Trophoblast cell (in vitro differentiated cells and primary cell): Measurements from ENCODE around the gene KCMF1.

Experiments used
- DNase-seq, 2 donors: peaks; one replicate each; pipeline ENCODE4 v3.0.0-alpha.2; 2016
- H2AFZ ChIP-seq: 2 replicates; pipeline ENCODE4 v1.6.1; 2013; ENCODE audit warnings: low read length, moderate library complexity, mild to moderate bottlenecking; ENCODE audit not compliant: insufficient read depth, poor library complexity
- H2AK5ac ChIP-seq: 2 replicates; pipeline ENCODE4 v1.6.1; 2013; ENCODE audit warnings: mild to moderate bottlenecking, low read length
- H2BK120ac ChIP-seq: 2 replicates; pipeline ENCODE4 v1.6.1; 2013; ENCODE audit warnings: low read length, mild to moderate bottlenecking, moderate library complexity; ENCODE audit not compliant: insufficient read depth, poor library complexity
- H2BK12ac ChIP-seq: 2 replicates; pipeline ENCODE4 v1.6.1; 2013; ENCODE audit warnings: mild to moderate bottlenecking, low read length, moderate library complexity
- H2BK5ac ChIP-seq: 2 replicates; pipeline ENCODE4 v1.6.1; 2013; ENCODE audit warnings: low read length, low read depth, moderate library complexity, mild to moderate bottlenecking; ENCODE audit not compliant: poor library complexity
- H3K14ac ChIP-seq: 2 replicates; pipeline ENCODE4 v1.6.1; 2013; ENCODE audit warnings: mild to moderate bottlenecking, low read length
- H3K18ac ChIP-seq: 2 replicates; pipeline ENCODE4 v1.6.1; 2013; ENCODE audit warnings: mild to moderate bottlenecking, low read length
- H3K23ac ChIP-seq: 2 replicates; pipeline ENCODE4 v1.6.1; 2013; ENCODE audit warnings: low read length
- H3K27ac ChIP-seq: 2 replicates; pipeline ENCODE4 v1.5.1; 2013; ENCODE audit warnings: low read depth, mild to moderate bottlenecking, inconsistent platforms, low read length, moderate library complexity
- H3K27me3 ChIP-seq: 2 replicates; pipeline ENCODE4 v1.6.1; 2013; ENCODE audit warnings: inconsistent platforms, mild to moderate bottlenecking, low read length, moderate library complexity; ENCODE audit not compliant: insufficient read depth
- H3K36me3 ChIP-seq, 2 experiments: 1 replicate in 1 of 2; 2 replicates in 1 of 2; pipeline ENCODE4 v1.6.1; 2013; ENCODE audit warnings: low read length in 2 of 2, mild to moderate bottlenecking in 2 of 2, moderate library complexity in 1 of 2; ENCODE audit not compliant: insufficient read depth in 2 of 2, control insufficient read depth in 1 of 2
- H3K4ac ChIP-seq: 2 replicates; pipeline ENCODE4 v1.6.1; 2013; ENCODE audit warnings: low read depth, mild to moderate bottlenecking, low read length, moderate library complexity
- H3K4me1 ChIP-seq, 2 experiments: 1 replicate in 1 of 2; 2 replicates in 1 of 2; pipeline ENCODE4 v1.6.1; 2013; ENCODE audit warnings: low read length in 2 of 2, mild to moderate bottlenecking in 2 of 2, moderate library complexity in 1 of 2; ENCODE audit not compliant: insufficient read depth in 2 of 2, control insufficient read depth in 1 of 2
- H3K4me2 ChIP-seq: 2 replicates; pipeline ENCODE4 v1.6.1; 2013; ENCODE audit warnings: inconsistent platforms, mild to moderate bottlenecking, low read length, moderate library complexity
- H3K4me3 ChIP-seq: 2 replicates; pipeline ENCODE4 v1.5.1; 2013; ENCODE audit warnings: mild to moderate bottlenecking, low read depth, low read length, inconsistent platforms
- H3K79me1 ChIP-seq: one replicate; pipeline ENCODE4 v1.6.1; 2013; ENCODE audit warnings: low read length
- H3K79me2 ChIP-seq: 2 replicates; pipeline ENCODE4 v1.6.1; 2013; ENCODE audit warnings: low read length, mild to moderate bottlenecking; ENCODE audit not compliant: control insufficient read depth, insufficient read depth, poor library complexity
- H3K9ac ChIP-seq: 2 replicates; pipeline ENCODE4 v1.6.1; 2013; ENCODE audit warnings: mild to moderate bottlenecking, low read length
- H3K9me3 ChIP-seq: 2 replicates; pipeline ENCODE4 v1.6.1; 2013; ENCODE audit warnings: low read depth, mild to moderate bottlenecking, control low read depth, inconsistent platforms, low read length; ENCODE audit not compliant: insufficient read depth
- H4K12ac ChIP-seq: 2 replicates; pipeline ENCODE4 v1.6.1; 2013; ENCODE audit warnings: low read depth, mild to moderate bottlenecking, low read length, moderate library complexity
- H4K8ac ChIP-seq: 2 replicates; pipeline ENCODE4 v1.6.1; 2013; ENCODE audit warnings: low read depth, mild to moderate bottlenecking, low read length, moderate library complexity
- H4K91ac ChIP-seq: one replicate; pipeline ENCODE4 v1.6.1; 2013; ENCODE audit warnings: low read depth, mild to moderate bottlenecking, low read length, moderate library complexity
- WGBS: extraction: QIAGEN DNeasy Blood & Tissue Kit; methylation state at CpG from one replicate; pipeline ENCODE4 v1.1.7; 2013; ENCODE audit warnings: missing lambda C conversion rate; ENCODE audit not compliant: insufficient read length, insufficient coverage; ENCODE audit errors: extremely low coverage; 5-methylcytosine and 5-hydroxymethylcytosine counted together

The KCMF1 gene

GRCh38 chr2:84957771-84958134, 13.2 kb upstream of the KCMF1 start:
- H2BK12ac ChIP-seq: no peak overlapping the region
- no peak overlapping the region for H2AK5ac ChIP-seq
- no peak overlapping the region for H2AFZ ChIP-seq
- H3K9ac ChIP-seq: no peak overlapping the region
- H2BK120ac ChIP-seq: peak overlapping the region; percentile 46
- H3K23ac ChIP-seq: no peak overlapping the region
- H3K18ac ChIP-seq: no peak overlapping the region
- no peak overlapping the region for H3K4ac ChIP-seq
- peak overlapping the region; percentile 69 for H2BK5ac ChIP-seq
- H3K27ac ChIP-seq: peak overlapping the region; percentile 77
- H3K4me1 ChIP-seq: peaks cover 12 to 20% of the 10 kb centered on the region in 2 experiments
- no peaks in the 10 kb centered on the region for H3K27me3 ChIP-seq
- H3K4me2 ChIP-seq: peak overlapping the region; percentile 46
- H3K36me3 ChIP-seq: no peaks in the 10 kb centered on the region
- no peak overlapping the region for H3K4me3 ChIP-seq
- H3K79me2 ChIP-seq: no peaks in the 10 kb centered on the region
- H4K91ac ChIP-seq: no peak overlapping the region
- H4K12ac ChIP-seq: no peak overlapping the region
- no peak for DNase-seq
- H3K14ac ChIP-seq: no peak overlapping the region
- H3K9me3 ChIP-seq: no peaks in the 10 kb centered on the region
- peaks cover 3% of the 10 kb centered on the region for H3K79me1 ChIP-seq
- H4K8ac ChIP-seq: no peak overlapping the region

GRCh38 chr2:84958135-84959059, 12.6 kb upstream of the KCMF1 start:
- Histone ChIP-seq H2BK120ac (no peak overlapping the region), H2AK5ac (no peak overlapping the region), H3K9ac (no peak overlapping the region), H3K14ac (no peak overlapping the region), H2BK12ac (peak overlapping the region; percentile 74), H3K27ac (peak overlapping the region; percentile 83), H4K12ac (no peak overlapping the region), H4K8ac (no peak overlapping the region), H3K4me1 (peaks cover 12 to 20% of the 10 kb centered on the region in 2 experiments), H3K4me2 (peak overlapping the region; percentile 46), H3K23ac (no peak overlapping the region), H3K9me3 (no peaks in the 10 kb centered on the region), H2AFZ (no peak overlapping the region), H3K27me3 (no peaks in the 10 kb centered on the region), H4K91ac (no peak overlapping the region), H3K4ac (no peak overlapping the region), H2BK5ac (peak overlapping the region; percentile 66), H3K4me3 (no peak overlapping the region), H3K79me1 (peaks cover 3% of the 10 kb centered on the region), H3K79me2 (no peaks in the 10 kb centered on the region), H3K18ac (no peak overlapping the region), H3K36me3 (no peaks in the 10 kb centered on the region)
- no CpG with 5 or more reads among the region's 12 CpGs for WGBS
- DNase-seq: peak; percentile 93 to 95

GRCh38 chr2:84959095-84959565, 11.8 kb upstream of the KCMF1 start:
- Histone ChIP-seq H3K79me1 (peaks cover 3% of the 10 kb centered on the region), H3K4me3 (no peak overlapping the region), H4K91ac (no peak overlapping the region), H3K36me3 (no peaks in the 10 kb centered on the region), H3K14ac (peak overlapping the region; percentile 8), H3K23ac (no peak overlapping the region), H3K4me2 (no peak overlapping the region), H2AK5ac (no peak overlapping the region), H2AFZ (no peak overlapping the region), H3K18ac (no peak overlapping the region), H3K9me3 (no peaks in the 10 kb centered on the region), H2BK120ac (no peak overlapping the region), H3K27me3 (no peaks in the 10 kb centered on the region), H3K4me1 (peaks cover 12 to 20% of the 10 kb centered on the region in 2 experiments), H3K27ac (peak overlapping the region; percentile 83), H3K4ac (no peak overlapping the region), H2BK12ac (peak overlapping the region; percentile 74), H2BK5ac (peak overlapping the region; percentile 66), H4K8ac (no peak overlapping the region), H4K12ac (no peak overlapping the region), H3K9ac (no peak overlapping the region), H3K79me2 (no peaks in the 10 kb centered on the region)
- peak; percentile 43 to 78 for DNase-seq
- WGBS: no CpG with 5 or more reads among the region's 10 CpGs

- Histone ChIP-seq H4K12ac (no peak overlapping the region), H2AFZ (no peak overlapping the region), H2BK120ac (no peak overlapping the region), H3K36me3 (no peaks in the 10 kb centered on the region), H3K18ac (no peak overlapping the region), H3K27me3 (no peaks in the 10 kb centered on the region), H3K4me1 (peaks cover 12 to 20% of the 10 kb centered on the region in 2 experiments), H3K79me2 (no peaks in the 10 kb centered on the region), H3K23ac (no peak overlapping the region), H3K79me1 (peaks cover 3% of the 10 kb centered on the region), H4K8ac (no peak overlapping the region), H3K9me3 (no peaks in the 10 kb centered on the region), H2AK5ac (no peak overlapping the region), H3K9ac (no peak overlapping the region), H3K4me2 (no peak overlapping the region), H3K27ac (peak overlapping the region; percentile 83), H3K4me3 (no peak overlapping the region), H4K91ac (peak overlapping the region; percentile 10), H2BK12ac (no peak overlapping the region), H3K4ac (no peak overlapping the region), H2BK5ac (peak overlapping the region; percentile 21), H3K14ac (no peak overlapping the region)
- WGBS: no CpG with 5 or more reads among the region's 5 CpGs
- DNase-seq: peak in 1 of 2 donors; percentile 23
Observed at GRCh38 chr2:84959566-84960506, 11.1 kb upstream of the KCMF1 start.
